Measurements from ENCODE around the gene DUSP2. TPM values are rescaled to one million over a fixed set of nuclear protein-coding genes. Genes with fewer than 3 reads are reported as not detected.

Gene DUSP2
- total and polyA plus RNA-seq, 2 donors (not counting 1 experiment from before 2014, with no cell fraction given): 69.8 to 433 TPM

- ATAC-seq (ENCODE audit: low read depth): no peak
- Histone ChIP-seq H3K27ac (ENCODE audit: low read length in 2 of 2) (no peak overlapping the region), H3K9ac (ENCODE audit: low read length) (no peak overlapping the region), H3K4me1 (ENCODE audit: control insufficient read depth in 2 of 2, insufficient read depth in 2 of 2, low read length in 2 of 2) (peaks cover 0 to 5% of the 10 kb centered on the region in 2 donors), H4K20me1 (ENCODE audit: control insufficient read depth, insufficient read depth, low read length, poor library complexity, severe bottlenecking) (no peaks in the 10 kb centered on the region), H3K36me3 (replicated peaks in 1 of 2; ENCODE audit: control extremely low read depth in 1 of 2, control insufficient read depth in 1 of 2, extremely low read depth in 1 of 2, insufficient read depth in 2 of 2, low read length in 1 of 2) (no peaks in the 10 kb centered on the region), H3K4me2 (replicated peaks; ENCODE audit: low read depth, low read length, poor library complexity, severe bottlenecking) (no peak overlapping the region), H3K4me3 (ENCODE audit: control extremely low read depth in 1 of 5, extremely low read depth in 1 of 5, insufficient read depth in 1 of 5, low read depth in 2 of 5, low read length in 4 of 5) (no peak overlapping the region), H3K79me2 (ENCODE audit: control insufficient read depth, insufficient read depth, low read length) (no peaks in the 10 kb centered on the region), H2AFZ (ENCODE audit: insufficient read depth, low read depth, low read length, poor library complexity, severe bottlenecking) (no peak overlapping the region), H3K9me3 (ENCODE audit: control extremely low read depth in 1 of 3, control insufficient read depth in 2 of 3, insufficient read depth in 1 of 3, low read length in 2 of 3) (no peaks in the 10 kb centered on the region), H3K27me3 (replicated peaks in 1 of 4; ENCODE audit: control extremely low read depth in 1 of 4, control insufficient read depth in 3 of 4, insufficient read depth in 4 of 4, low read length in 3 of 4) (no peaks in the 10 kb centered on the region)
- H3K4me1 Mint-ChIP-seq: peaks cover 9% of the 10 kb centered on the region
- no peak for TF ChIP-seq EZH2 (IDR thresholded peaks at IDR 0.05; ENCODE audit: borderline replicate concordance, insufficient read depth, low read depth, low read length, poor library complexity, severe bottlenecking)
- no peak for TF ChIP-seq CTCF (IDR thresholded peaks at IDR 0.05)
- no peak overlapping the region for H3K27ac Mint-ChIP-seq
- H3K9me3 Mint-ChIP-seq (ENCODE audit: insufficient read depth): no peaks in the 10 kb centered on the region
- WGBS (ENCODE audit: insufficient coverage): 99% methylated on average over 7 of the region's 9 CpGs
- ChIA-PET POLR2A (no interaction called here), CTCF (interaction anchor here (23.6 kb wide), 1 partner anchor 35 kb away, joined by 1065 read pairs; no protein-coding TSS in a partner anchor)
- no peak for DNase-seq
- intact Hi-C loops (cut with micrococcal nuclease): no loop called here
- H3K27me3 Mint-ChIP-seq: no peaks in the 10 kb centered on the region
- no peak overlapping the region for H3K4me3 Mint-ChIP-seq
Observed at GRCh38 chr2:96135171-96135570, 10.1 kb downstream of the DUSP2 start.

GRCh38 chr2:96134421-96134820 lies 10.8 kb downstream of the DUSP2 start:
- H3K9ac ChIP-seq (ENCODE audit: low read length): no peak overlapping the region
- intact Hi-C loops (cut with micrococcal nuclease): no loop called here
- no peak overlapping the region for H3K4me3 ChIP-seq (ENCODE audit: control extremely low read depth in 1 of 5, extremely low read depth in 1 of 5, insufficient read depth in 1 of 5, low read depth in 2 of 5, low read length in 4 of 5)
- peaks cover 9% of the 10 kb centered on the region for H3K4me1 Mint-ChIP-seq
- H3K4me3 Mint-ChIP-seq: no peak overlapping the region
- no peaks in the 10 kb centered on the region for H3K36me3 ChIP-seq (replicated peaks in 1 of 2; ENCODE audit: control extremely low read depth in 1 of 2, control insufficient read depth in 1 of 2, extremely low read depth in 1 of 2, insufficient read depth in 2 of 2, low read length in 1 of 2)
- no peaks in the 10 kb centered on the region for H3K9me3 Mint-ChIP-seq (ENCODE audit: insufficient read depth)
- H3K4me1 ChIP-seq (ENCODE audit: control insufficient read depth in 2 of 2, insufficient read depth in 2 of 2, low read length in 2 of 2): peaks cover 0 to 5% of the 10 kb centered on the region in 2 donors
- H3K9me3 ChIP-seq (ENCODE audit: control extremely low read depth in 1 of 3, control insufficient read depth in 2 of 3, insufficient read depth in 1 of 3, low read length in 2 of 3): no peaks in the 10 kb centered on the region
- no peaks in the 10 kb centered on the region for H3K27me3 ChIP-seq (replicated peaks in 1 of 4; ENCODE audit: control extremely low read depth in 1 of 4, control insufficient read depth in 3 of 4, insufficient read depth in 4 of 4, low read length in 3 of 4)
- H2AFZ ChIP-seq (ENCODE audit: insufficient read depth, low read depth, low read length, poor library complexity, severe bottlenecking): no peak overlapping the region
- no peak overlapping the region for H3K27ac ChIP-seq (ENCODE audit: low read length in 2 of 2)
- WGBS (ENCODE audit: insufficient coverage): 88% methylated on average over 11 of the region's 11 CpGs
- CTCF ChIA-PET: interaction anchor here (23.6 kb wide), 1 partner anchor 36 kb away, joined by 1065 read pairs; no protein-coding TSS in a partner anchor
- ATAC-seq (ENCODE audit: low read depth): no peak
- TF ChIP-seq CTCF (IDR thresholded peaks at IDR 0.05): no peak
- no peak for TF ChIP-seq EZH2 (IDR thresholded peaks at IDR 0.05; ENCODE audit: borderline replicate concordance, insufficient read depth, low read depth, low read length, poor library complexity, severe bottlenecking)
- H3K27ac Mint-ChIP-seq: no peak overlapping the region
- no peaks in the 10 kb centered on the region for H4K20me1 ChIP-seq (ENCODE audit: control insufficient read depth, insufficient read depth, low read length, poor library complexity, severe bottlenecking)
- no peaks in the 10 kb centered on the region for H3K27me3 Mint-ChIP-seq
- no peak for DNase-seq
- POLR2A ChIA-PET: no interaction called here
- no peak overlapping the region for H3K4me2 ChIP-seq (replicated peaks; ENCODE audit: low read depth, low read length, poor library complexity, severe bottlenecking)
- H3K79me2 ChIP-seq (ENCODE audit: control insufficient read depth, insufficient read depth, low read length): no peaks in the 10 kb centered on the region

Data from B cell (primary cell).